Aorta (tissue), 5 donors: ENCODE measurements around the gene AKR1A1. TPM values are rescaled to one million over a fixed set of nuclear protein-coding genes. Genes with fewer than 3 reads are reported as not detected.

ENCODE experiments used
- ATAC-seq: fragments of 200-7000 bp; cut with Tn5 transposase; one replicate; pipeline ENCODE4 v1.9.1; 2022; ENCODE audit warnings: moderate library complexity; ENCODE audit not compliant: low FRiP score
- DNase-seq, 2 donors: peaks; one replicate each; pipeline ENCODE4 v3.0.0-alpha.2; 2020
- H3K27ac ChIP-seq, 2 donors: one replicate each; pipeline ENCODE4 v1.5.1; 2013; ENCODE audit warnings: low read length in 2 of 2, mild to moderate bottlenecking in 2 of 2, moderate library complexity in 2 of 2, control low read depth in 1 of 2, inconsistent platforms in 1 of 2, low read depth in 1 of 2
- H3K27me3 ChIP-seq, 2 donors: one replicate each; pipeline ENCODE4 v1.6.1; 2013; ENCODE audit warnings: control low read depth in 1 of 2, low read length in 1 of 2, mild to moderate bottlenecking in 1 of 2, moderate library complexity in 1 of 2; ENCODE audit not compliant: insufficient read depth in 2 of 2, control insufficient read depth in 1 of 2
- H3K36me3 ChIP-seq, 2 donors: one replicate each; pipeline ENCODE4 v1.6.1; 2013; ENCODE audit warnings: control low read depth in 1 of 2, low read length in 1 of 2, mild to moderate bottlenecking in 1 of 2; ENCODE audit not compliant: insufficient read depth in 2 of 2, control insufficient read depth in 1 of 2
- H3K4me1 ChIP-seq, 2 donors: one replicate each; pipeline ENCODE4 v1.6.1; 2013; ENCODE audit warnings: low read length in 2 of 2, control low read depth in 1 of 2, mild to moderate bottlenecking in 1 of 2, moderate library complexity in 1 of 2; ENCODE audit not compliant: insufficient read depth in 2 of 2, control insufficient read depth in 1 of 2
- H3K4me3 ChIP-seq, 2 donors: one replicate each; pipeline ENCODE4 v1.5.1; 2013; ENCODE audit warnings: low read length in 2 of 2, control low read depth in 1 of 2, mild to moderate bottlenecking in 1 of 2
- H3K9me3 ChIP-seq: one replicate; pipeline ENCODE4 v1.6.1; 2013; ENCODE audit warnings: mild to moderate bottlenecking, low read length; ENCODE audit not compliant: control insufficient read depth
- WGBS, 2 donors: extraction: QIAGEN DNeasy Blood & Tissue Kit; methylation state at CpG; one replicate each; pipeline ENCODE4 v1.1.7; 2013; 5-methylcytosine and 5-hydroxymethylcytosine counted together
- intact Hi-C, 2 donors: fragments of 100-400 bp; cut with DNase I; formaldehyde crosslinking; loops; one replicate each; pipeline versions ENCODE4 v1.14.2 to v1.15.0; 2022
- polyA plus RNA-seq, 2 donors: library from polyadenylated mRNA; stranded (reverse); fragments of 200-250 nt; gene quantifications; one replicate each; pipeline ENCODE4 v1.2.3, GENCODE V29; 2013
- total RNA-seq, 2 donors: library from RNA; stranded (reverse); fragmentation: NEBNext Ultra II Directional; extraction: Animal tissue kit (Norgen Biotek cat#: 25700); gene quantifications; one replicate each; pipeline ENCODE4 v1.2.1, GENCODE V29; 2021
- donor health status: healthy with polysubstance abuse.
- donor health status: Bipolar disorder and iron deficiency.
- donor health status: DM: no; HTN: no; CAD: no.
- donor health status: DM: no; HTN: no; CAD: no.
- donor health status: DM: yes; HTN: yes; CAD: no.

AKR1A1 gene
- total and polyA plus RNA-seq, 4 donors: 102 to 140 (median 128) TPM

- WGBS, 2 donors: 12 to 13% methylated on average over 8 of the region's 8 CpGs
- Histone ChIP-seq H3K27ac (peak overlapping the region in 1 of 2 donors; percentile 33), H3K36me3 (peaks cover 0 to 11% of the 10 kb centered on the region in 2 donors), H3K4me3 (no peak overlapping the region), H3K27me3 (no peaks in the 10 kb centered on the region), H3K9me3 (no peaks in the 10 kb centered on the region), H3K4me1 (no peaks in the 10 kb centered on the region)
- DNase-seq (peak; percentile 72 to 81), ATAC-seq (peak; percentile 90)
- intact Hi-C loops: loop anchor here (2.0 to 5.0 kb wide), 3 partner anchors 57 to 213 kb away; no protein-coding TSS in a partner anchor
These were observed 19.4 kb downstream of the AKR1A1 start for GRCh38 chr1:45569962-45570581.

- H3K9me3 ChIP-seq: no peaks in the 10 kb centered on the region
- no peak for ATAC-seq
- WGBS, 2 donors: 83 to 87% methylated on average over 4 of the region's 4 CpGs
- no peaks in the 10 kb centered on the region for H3K4me1 ChIP-seq
- intact Hi-C loops: loop anchor here (2.0 to 5.0 kb wide), 3 partner anchors 58 to 213 kb away; no protein-coding TSS in a partner anchor
- peaks cover 0 to 11% of the 10 kb centered on the region in 2 donors for H3K36me3 ChIP-seq
- H3K27me3 ChIP-seq: no peaks in the 10 kb centered on the region
- H3K27ac ChIP-seq: no peak overlapping the region
- DNase-seq: no peak
- H3K4me3 ChIP-seq: no peak overlapping the region
These were observed 20.0 kb downstream of the AKR1A1 start for GRCh38 chr1:45570631-45571030.

- Histone ChIP-seq H3K27ac (no peak overlapping the region), H3K36me3 (peaks cover 0 to 2% of the 10 kb centered on the region in 2 donors), H3K9me3 (no peaks in the 10 kb centered on the region), H3K4me3 (no peak overlapping the region), H3K27me3 (no peaks in the 10 kb centered on the region), H3K4me1 (no peaks in the 10 kb centered on the region)
- 64 to 68% methylated on average over 3 of the region's 3 CpGs for whole genome bisulfite sequencing, 2 donors
- intact Hi-C loops: loop anchor here in 1 of 2 donors (5.0 kb wide), 1 partner anchor 216 kb away; no protein-coding TSS in a partner anchor
- peak in 1 of 2 donors; percentile 20 for DNase-seq
- no peak for ATAC-seq
These were observed 22.7 kb downstream of the AKR1A1 start for GRCh38 chr1:45573231-45573804.

GRCh38 chr1:45574105-45574626, 23.5 kb downstream of the AKR1A1 start:
- H3K4me1 ChIP-seq: no peaks in the 10 kb centered on the region
- DNase-seq (peak in 1 of 2 donors; percentile 2), ATAC-seq (no peak)
- H3K27ac ChIP-seq: no peak overlapping the region
- intact Hi-C loops: loop anchor here in 1 of 2 donors (5.0 kb wide), 1 partner anchor 217 kb away; no protein-coding TSS in a partner anchor
- no peaks in the 10 kb centered on the region for H3K9me3 ChIP-seq
- 85% methylated on average over 7 of the region's 7 CpGs for WGBS, 2 donors
- H3K4me3 ChIP-seq: no peak overlapping the region
- H3K36me3 ChIP-seq: no peaks in the 10 kb centered on the region
- no peaks in the 10 kb centered on the region for H3K27me3 ChIP-seq

GRCh38 chr1:45583264-45583665, 32.6 kb downstream of the AKR1A1 start:
- WGBS, 2 donors: 0% methylated on average over 19 of the region's 19 CpGs
- Histone ChIP-seq H3K36me3 (no peaks in the 10 kb centered on the region), H3K9me3 (no peaks in the 10 kb centered on the region), H3K4me3 (peak overlapping the region; percentile 76 to 92), H3K27ac (peak overlapping the region; percentile 14 to 96), H3K4me1 (no peaks in the 10 kb centered on the region), H3K27me3 (no peaks in the 10 kb centered on the region)
- intact Hi-C loops: no loop called here
- DNase-seq (peak; percentile 97 to 98), ATAC-seq (peak; percentile 93)

- H3K4me1 ChIP-seq: no peaks in the 10 kb centered on the region
- no peaks in the 10 kb centered on the region for H3K9me3 ChIP-seq
- no peaks in the 10 kb centered on the region for H3K27me3 ChIP-seq
- intact Hi-C loops: loop anchor here in 1 of 2 donors (1.0 kb wide), 1 partner anchor 103 kb away; no protein-coding TSS in a partner anchor
- H3K4me3 ChIP-seq: peak within 1 kb of the TSS; percentile 76 to 92
- no peaks in the 10 kb centered on the region for H3K36me3 ChIP-seq
- 0 to 1% methylated on average over 40 to 41 of the region's 41 CpGs for WGBS, 2 donors
- H3K27ac ChIP-seq: peak within 1 kb of the TSS; percentile 14 to 96
- ATAC-seq (peak; percentile 96), DNase-seq (peak; percentile 92 to 97)
These were observed 33.2 kb downstream of the AKR1A1 start, which contains the start of gene NASP for GRCh38 chr1:45583666-45584350. TSS of gene NASP (plus strand) at chr1:45584041. CDS start at chr1:45584147, 106 bp downstream.

- no peaks in the 10 kb centered on the region for H3K9me3 ChIP-seq
- peak overlapping the region in 1 of 2 donors; percentile 48 for H3K27ac ChIP-seq
- H3K27me3 ChIP-seq: no peaks in the 10 kb centered on the region
- WGBS, 2 donors: 0% methylated on average over 45 to 59 of the region's 59 CpGs
- peak; percentile 92 to 96 for DNase-seq
- H3K4me1 ChIP-seq: no peaks in the 10 kb centered on the region
- intact Hi-C loops: loop anchor here in 1 of 2 donors (1.0 kb wide), 1 partner anchor 103 kb away; no protein-coding TSS in a partner anchor
- peak overlapping the region; percentile 76 to 92 for H3K4me3 ChIP-seq
- H3K36me3 ChIP-seq: no peaks in the 10 kb centered on the region
- peak; percentile 91 for ATAC-seq
These were observed 33.9 kb downstream of the AKR1A1 start for GRCh38 chr1:45584351-45585109.

GRCh38 chr1:45585110-45585426, 34.4 kb downstream of the AKR1A1 start:
- no peaks in the 10 kb centered on the region for H3K27me3 ChIP-seq
- WGBS, 2 donors: 1 to 2% methylated on average over 5 of the region's 5 CpGs
- H3K4me3 ChIP-seq: peak overlapping the region; percentile 76 to 82
- intact Hi-C loops: no loop called here
- H3K9me3 ChIP-seq: no peaks in the 10 kb centered on the region
- H3K36me3 ChIP-seq: no peaks in the 10 kb centered on the region
- no peak overlapping the region for H3K27ac ChIP-seq
- no peaks in the 10 kb centered on the region for H3K4me1 ChIP-seq
- DNase-seq (no peak), ATAC-seq (no peak)
